Measurements from ENCODE around the gene NSUN2.

NSUN2 gene

GRCh38 chr5:6553972-6554371 is 78.9 kb downstream of the NSUN2 start:
- no peak for DNase-seq

GRCh38 chr5:6552612-6553011 is 80.2 kb downstream of the NSUN2 start:
- no peak for DNase-seq

GRCh38 chr5:6551955-6552313 is 80.9 kb downstream of the NSUN2 start:
- DNase-seq, result no peak

- DNase-seq, result no peak
Measured at GRCh38 chr5:6551287-6551954, 81.4 kb downstream of the NSUN2 start.

- DNase-seq, result no peak
Measured at GRCh38 chr5:6550628-6551027, 82.2 kb downstream of the NSUN2 start.
